Measurements from ENCODE around the gene ZXDC. TPM values are rescaled to one million over a fixed set of nuclear protein-coding genes. Genes with fewer than 3 reads are reported as not detected.

Gene ZXDC
- total RNA-seq, 1 donor from 2014 or later, result 31.8 TPM

- H3K27ac Mint-ChIP-seq (ENCODE audit: unreplicated experiment), result peak overlapping the region; percentile 81
- DNase-seq (ENCODE audit: extremely low spot score, unreplicated experiment), result no peak
- no peaks in the 10 kb centered on the region for H3K27me3 Mint-ChIP-seq (ENCODE audit: unreplicated experiment)
- TF ChIP-seq CTCF (IDR thresholded peaks at IDR 0.05), result no peak
- peaks cover 37% of the 10 kb centered on the region for H3K4me1 Mint-ChIP-seq (ENCODE audit: unreplicated experiment)
- peak overlapping the region; percentile 88 for H3K4me3 Mint-ChIP-seq (ENCODE audit: unreplicated experiment)
- H3K36me3 Mint-ChIP-seq (ENCODE audit: unreplicated experiment), result peaks cover 20% of the 10 kb centered on the region
- H3K9me3 Mint-ChIP-seq (ENCODE audit: unreplicated experiment), result no peaks in the 10 kb centered on the region
Measured at GRCh38 chr3:126474498-126475412, 936 bp downstream of the ZXDC start.

- Mint-ChIP-seq H3K27me3 (ENCODE audit: unreplicated experiment) (no peaks in the 10 kb centered on the region), H3K4me3 (ENCODE audit: unreplicated experiment) (peak overlapping the region; percentile 88), H3K36me3 (ENCODE audit: unreplicated experiment) (peaks cover 32% of the 10 kb centered on the region), H3K9me3 (ENCODE audit: unreplicated experiment) (no peaks in the 10 kb centered on the region), H3K4me1 (ENCODE audit: unreplicated experiment) (peaks cover 37% of the 10 kb centered on the region), H3K27ac (ENCODE audit: unreplicated experiment) (peak overlapping the region; percentile 57)
- TF ChIP-seq CTCF (IDR thresholded peaks at IDR 0.05), result no peak
- no peak for DNase-seq (ENCODE audit: extremely low spot score, unreplicated experiment)
Measured at GRCh38 chr3:126473292-126474168, 2.2 kb downstream of the ZXDC start.

GRCh38 chr3:126472277-126473006 lies 3.2 kb downstream of the ZXDC start:
- Mint-ChIP-seq H3K9me3 (ENCODE audit: unreplicated experiment) (no peaks in the 10 kb centered on the region), H3K4me3 (ENCODE audit: unreplicated experiment) (peak overlapping the region; percentile 88)

GRCh38 chr3:126469479-126469878 lies 6.2 kb downstream of the ZXDC start:
- peaks cover 54% of the 10 kb centered on the region for H3K36me3 Mint-ChIP-seq (ENCODE audit: unreplicated experiment)
- H3K4me1 Mint-ChIP-seq (ENCODE audit: unreplicated experiment), result peaks cover 27% of the 10 kb centered on the region
- no peak overlapping the region for H3K4me3 Mint-ChIP-seq (ENCODE audit: unreplicated experiment)

More at GRCh38 chr3:126472277-126473006, 3.2 kb downstream of the ZXDC start:
- Mint-ChIP-seq H3K27me3 (ENCODE audit: unreplicated experiment) (no peaks in the 10 kb centered on the region), H3K36me3 (ENCODE audit: unreplicated experiment) (peaks cover 40% of the 10 kb centered on the region), H3K27ac (ENCODE audit: unreplicated experiment) (peak overlapping the region; percentile 76), H3K4me1 (ENCODE audit: unreplicated experiment) (peaks cover 37% of the 10 kb centered on the region)
- no peak for TF ChIP-seq CTCF (IDR thresholded peaks at IDR 0.05)
- DNase-seq (ENCODE audit: extremely low spot score, unreplicated experiment), result no peak

More at GRCh38 chr3:126469479-126469878, 6.2 kb downstream of the ZXDC start:
- Mint-ChIP-seq H3K27ac (ENCODE audit: unreplicated experiment) (peak overlapping the region; percentile 68), H3K9me3 (ENCODE audit: unreplicated experiment) (no peaks in the 10 kb centered on the region), H3K27me3 (ENCODE audit: unreplicated experiment) (no peaks in the 10 kb centered on the region)
- TF ChIP-seq CTCF (IDR thresholded peaks at IDR 0.05), result no peak
- DNase-seq (ENCODE audit: extremely low spot score, unreplicated experiment), result no peak

Data from osteocyte (in vitro differentiated cells).